ENCODE data around the gene MAGI1.

MAGI1 gene

GRCh38 chr3:65908588-65908987 lies 130.1 kb downstream of the MAGI1 start:
- Histone ChIP-seq H3K27me3 (ENCODE audit: control insufficient read depth, insufficient read depth, low read length) (no peaks in the 10 kb centered on the region), H3K4me1 (ENCODE audit: control insufficient read depth, insufficient read depth, low read length) (peaks cover 6% of the 10 kb centered on the region; the same call in 1 of the 2 replicates), H3K9me3 (ENCODE audit: control insufficient read depth, insufficient read depth, low read length) (no peaks in the 10 kb centered on the region), H3K27ac (ENCODE audit: low read length) (no peak overlapping the region), H3K4me3 (ENCODE audit: low read length) (no peak overlapping the region), H3K36me3 (ENCODE audit: control insufficient read depth, insufficient read depth, low read length) (no peaks in the 10 kb centered on the region)
- no CpG with 5 or more reads among the region's 4 CpGs for WGBS (ENCODE audit: insufficient coverage, insufficient read length)
- no peak for DNase-seq (ENCODE audit: low read depth, low spot score)

DNA sequence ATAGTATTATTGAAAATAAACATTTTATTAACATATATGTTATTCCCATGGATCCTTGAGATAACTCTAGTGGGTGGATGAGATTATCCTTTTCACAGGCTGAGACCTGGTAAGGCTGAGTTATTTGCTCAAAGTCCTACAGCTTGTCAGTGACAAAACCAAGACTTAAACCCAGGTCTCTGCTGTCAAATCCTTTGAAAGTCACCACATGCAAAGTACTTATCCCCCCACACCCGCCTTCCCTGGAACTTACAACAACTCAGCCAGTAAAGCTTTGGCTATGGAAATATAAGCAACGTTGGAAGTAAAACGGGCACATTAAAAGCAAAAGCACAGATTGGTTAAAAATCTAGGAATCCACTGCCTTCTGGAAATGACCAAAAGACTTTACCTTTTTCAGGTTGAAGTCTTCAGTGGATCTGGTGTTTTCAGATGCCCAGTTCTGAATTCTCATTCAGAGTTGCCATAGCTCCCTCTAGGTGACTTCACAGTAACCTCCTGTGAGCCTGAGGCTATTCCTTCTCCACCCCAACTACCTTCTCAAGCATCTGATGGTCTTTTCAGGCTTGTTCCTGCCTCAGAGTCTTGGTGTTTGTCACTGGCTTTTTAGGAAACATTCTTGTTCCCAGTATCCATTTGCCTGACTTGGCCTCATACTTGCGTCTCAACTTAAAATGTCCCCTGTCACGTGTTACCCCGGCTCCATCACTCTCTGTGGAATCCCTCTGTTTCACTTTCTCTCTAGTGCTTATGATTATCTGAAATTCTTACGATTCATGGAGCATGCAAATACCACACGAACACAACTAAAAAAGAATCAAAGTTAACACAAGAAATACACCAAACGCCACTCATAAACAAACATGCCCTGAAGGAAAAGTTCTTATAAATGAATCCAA lies 131.2 kb downstream of the MAGI1 start:
- H3K9me3 ChIP-seq (ENCODE audit: control insufficient read depth, insufficient read depth, low read length) = no peaks in the 10 kb centered on the region
- WGBS (ENCODE audit: insufficient coverage, insufficient read length) = no CpG with 5 or more reads among the region's 9 CpGs
- DNase-seq (ENCODE audit: low read depth, low spot score) = no peak
- no peak overlapping the region for H3K4me3 ChIP-seq (ENCODE audit: low read length)
- no peaks in the 10 kb centered on the region for H3K36me3 ChIP-seq (ENCODE audit: control insufficient read depth, insufficient read depth, low read length)
- peaks cover 7% of the 10 kb centered on the region; the same call in 1 of the 2 replicates for H3K4me1 ChIP-seq (ENCODE audit: control insufficient read depth, insufficient read depth, low read length)
- H3K27me3 ChIP-seq (ENCODE audit: control insufficient read depth, insufficient read depth, low read length) = no peaks in the 10 kb centered on the region
- H3K27ac ChIP-seq (ENCODE audit: low read length) = no peak overlapping the region

DNA sequence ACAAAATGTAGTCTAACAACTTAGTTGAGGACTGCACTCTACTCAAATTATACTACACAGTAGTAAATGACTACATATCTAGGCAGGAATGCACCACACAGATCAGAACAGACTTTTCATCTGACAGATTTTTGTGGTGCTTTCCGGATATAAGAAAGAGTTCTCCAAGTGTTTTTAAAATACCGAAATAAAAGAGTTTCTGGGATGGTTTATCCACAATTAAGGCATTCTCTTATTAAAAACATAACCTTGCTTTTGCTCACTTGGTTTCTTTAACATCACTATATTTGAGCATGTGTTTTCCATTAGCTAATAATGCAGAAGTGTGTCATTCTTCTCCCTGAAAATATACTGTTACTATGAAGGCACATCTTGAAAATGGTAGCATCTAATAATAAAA lies 132.9 kb downstream of the MAGI1 start:
- Histone ChIP-seq H3K36me3 (ENCODE audit: control insufficient read depth, insufficient read depth, low read length) (no peaks in the 10 kb centered on the region), H3K4me1 (ENCODE audit: control insufficient read depth, insufficient read depth, low read length) (peaks cover 8% of the 10 kb centered on the region; the same call in 1 of the 2 replicates), H3K4me3 (ENCODE audit: low read length) (no peak overlapping the region), H3K27ac (ENCODE audit: low read length) (no peak overlapping the region), H3K9me3 (ENCODE audit: control insufficient read depth, insufficient read depth, low read length) (no peaks in the 10 kb centered on the region), H3K27me3 (ENCODE audit: control insufficient read depth, insufficient read depth, low read length) (no peaks in the 10 kb centered on the region)
- no peak for DNase-seq (ENCODE audit: low read depth, low spot score)
- no CpG with 5 or more reads among the region's 2 CpGs for WGBS (ENCODE audit: insufficient coverage, insufficient read length)

DNA sequence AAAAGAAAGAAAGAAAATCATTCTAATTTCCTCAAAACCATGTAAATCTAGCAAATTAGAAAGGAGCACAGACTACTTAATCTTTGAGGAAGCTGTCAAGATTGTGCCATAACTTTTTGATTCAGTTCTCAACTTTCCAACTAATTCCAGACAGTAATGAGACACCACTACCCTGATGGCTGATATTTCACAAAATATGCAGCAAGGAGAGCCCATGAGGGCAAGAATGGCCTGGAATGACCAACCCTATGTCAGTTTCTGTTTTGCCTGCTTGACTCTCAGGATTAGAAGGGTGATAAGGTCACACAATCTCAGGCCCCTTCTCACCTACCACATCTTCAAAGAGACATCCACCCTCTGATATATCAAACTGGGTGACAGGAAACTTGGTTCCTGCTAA lies 134.7 kb downstream of the MAGI1 start:
- no peak for DNase-seq (ENCODE audit: low read depth, low spot score)
- Histone ChIP-seq H3K27ac (ENCODE audit: low read length) (no peak overlapping the region), H3K27me3 (ENCODE audit: control insufficient read depth, insufficient read depth, low read length) (no peaks in the 10 kb centered on the region), H3K4me3 (ENCODE audit: low read length) (no peak overlapping the region), H3K9me3 (ENCODE audit: control insufficient read depth, insufficient read depth, low read length) (no peaks in the 10 kb centered on the region), H3K4me1 (ENCODE audit: control insufficient read depth, insufficient read depth, low read length) (peaks cover 8% of the 10 kb centered on the region; the same call in 1 of the 2 replicates), H3K36me3 (ENCODE audit: control insufficient read depth, insufficient read depth, low read length) (no peaks in the 10 kb centered on the region)

DNA sequence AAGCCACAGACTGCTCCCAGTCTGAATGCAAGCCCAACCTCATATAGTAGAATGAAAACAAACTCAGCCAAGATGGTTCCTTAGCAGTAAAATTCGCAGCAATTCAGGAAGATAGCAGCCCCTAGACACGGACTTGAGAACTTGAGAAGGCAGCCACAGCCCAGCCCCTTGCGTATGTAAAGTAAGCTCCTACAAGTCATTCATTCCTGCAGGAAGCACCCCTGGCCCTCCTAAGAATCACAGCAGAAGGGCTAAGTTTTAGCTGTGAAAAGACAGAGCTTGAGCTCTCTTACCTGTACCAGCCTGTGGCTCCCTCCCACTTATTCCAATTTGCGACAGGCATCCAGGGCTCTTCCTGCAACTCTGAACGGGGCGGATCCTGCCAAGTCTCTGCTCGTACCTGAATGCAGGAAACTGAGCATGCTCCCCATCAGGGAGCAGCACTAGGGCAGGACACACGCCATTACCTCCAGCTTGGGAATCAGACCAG lies 136.4 kb downstream of the MAGI1 start:
- peaks cover 4% of the 10 kb centered on the region; the same call in 1 of the 2 replicates for H3K4me1 ChIP-seq (ENCODE audit: control insufficient read depth, insufficient read depth, low read length)
- DNase-seq (ENCODE audit: low read depth, low spot score) = peak; percentile 48
- H3K27me3 ChIP-seq (ENCODE audit: control insufficient read depth, insufficient read depth, low read length) = no peaks in the 10 kb centered on the region
- no peak overlapping the region; the same call in 1 of the 2 replicates for H3K4me3 ChIP-seq (ENCODE audit: low read length)
- no peaks in the 10 kb centered on the region for H3K9me3 ChIP-seq (ENCODE audit: control insufficient read depth, insufficient read depth, low read length)
- peak overlapping the region; percentile 49 for H3K27ac ChIP-seq (ENCODE audit: low read length)
- WGBS (ENCODE audit: insufficient coverage, insufficient read length) = no CpG with 5 or more reads among the region's 8 CpGs
- no peaks in the 10 kb centered on the region for H3K36me3 ChIP-seq (ENCODE audit: control insufficient read depth, insufficient read depth, low read length)

DNA sequence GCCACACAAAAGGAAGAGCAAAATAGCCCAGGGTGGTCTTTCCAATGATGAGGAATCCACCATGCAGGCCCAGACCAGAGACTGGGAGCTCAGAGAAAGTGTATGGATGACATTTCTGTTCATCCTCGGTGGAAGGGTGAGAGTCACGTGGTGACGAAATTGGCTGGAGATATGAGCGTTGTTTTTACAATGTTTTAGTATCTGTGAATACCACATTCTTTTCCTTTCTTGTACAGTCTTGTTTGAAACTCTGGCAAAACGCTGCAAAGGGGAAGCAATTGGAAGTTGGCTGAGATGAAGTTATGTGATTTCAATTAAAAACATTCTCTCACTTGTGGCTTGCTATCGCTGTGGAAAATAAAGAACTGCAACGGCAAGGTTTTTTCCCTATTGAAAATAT lies 137.5 kb downstream of the MAGI1 start:
- DNase-seq (ENCODE audit: low read depth, low spot score) = no peak
- Histone ChIP-seq H3K9me3 (ENCODE audit: control insufficient read depth, insufficient read depth, low read length) (no peaks in the 10 kb centered on the region), H3K27me3 (ENCODE audit: control insufficient read depth, insufficient read depth, low read length) (no peaks in the 10 kb centered on the region), H3K27ac (ENCODE audit: low read length) (no peak overlapping the region), H3K36me3 (ENCODE audit: control insufficient read depth, insufficient read depth, low read length) (no peaks in the 10 kb centered on the region), H3K4me3 (ENCODE audit: low read length) (no peak overlapping the region), H3K4me1 (ENCODE audit: control insufficient read depth, insufficient read depth, low read length) (peaks cover 2% of the 10 kb centered on the region; the same call in 1 of the 2 replicates)
- no CpG with 5 or more reads among the region's 7 CpGs for WGBS (ENCODE audit: insufficient coverage, insufficient read length)

GRCh38 chr3:65899226-65899625 lies 139.5 kb downstream of the MAGI1 start:
- Histone ChIP-seq H3K27ac (ENCODE audit: low read length) (no peak overlapping the region), H3K9me3 (ENCODE audit: control insufficient read depth, insufficient read depth, low read length) (no peaks in the 10 kb centered on the region), H3K4me3 (ENCODE audit: low read length) (no peak overlapping the region), H3K36me3 (ENCODE audit: control insufficient read depth, insufficient read depth, low read length) (no peaks in the 10 kb centered on the region), H3K27me3 (ENCODE audit: control insufficient read depth, insufficient read depth, low read length) (no peaks in the 10 kb centered on the region), H3K4me1 (ENCODE audit: control insufficient read depth, insufficient read depth, low read length) (peaks cover 4% of the 10 kb centered on the region; the same call in 1 of the 2 replicates)
- no peak for DNase-seq (ENCODE audit: low read depth, low spot score)
- no CpG with 5 or more reads among the region's 1 CpG for WGBS (ENCODE audit: insufficient coverage, insufficient read length)

- no peak overlapping the region for H3K27ac ChIP-seq (ENCODE audit: low read length)
- H3K9me3 ChIP-seq (ENCODE audit: control insufficient read depth, insufficient read depth, low read length) = no peaks in the 10 kb centered on the region
- DNase-seq (ENCODE audit: low read depth, low spot score) = no peak
- H3K4me1 ChIP-seq (ENCODE audit: control insufficient read depth, insufficient read depth, low read length) = peaks cover 4% of the 10 kb centered on the region; the same call in 1 of the 2 replicates
- no peaks in the 10 kb centered on the region for H3K27me3 ChIP-seq (ENCODE audit: control insufficient read depth, insufficient read depth, low read length)
- H3K4me3 ChIP-seq (ENCODE audit: low read length) = no peak overlapping the region
- no CpG with 5 or more reads among the region's 3 CpGs for WGBS (ENCODE audit: insufficient coverage, insufficient read length)
- H3K36me3 ChIP-seq (ENCODE audit: control insufficient read depth, insufficient read depth, low read length) = no peaks in the 10 kb centered on the region
Measured at GRCh38 chr3:65897766-65898165, 141.0 kb downstream of the MAGI1 start.

- Histone ChIP-seq H3K27me3 (ENCODE audit: control insufficient read depth, insufficient read depth, low read length) (no peaks in the 10 kb centered on the region), H3K36me3 (ENCODE audit: control insufficient read depth, insufficient read depth, low read length) (no peaks in the 10 kb centered on the region), H3K27ac (ENCODE audit: low read length) (no peak overlapping the region), H3K4me1 (ENCODE audit: control insufficient read depth, insufficient read depth, low read length) (peaks cover 2% of the 10 kb centered on the region; the same call in 1 of the 2 replicates), H3K9me3 (ENCODE audit: control insufficient read depth, insufficient read depth, low read length) (no peaks in the 10 kb centered on the region), H3K4me3 (ENCODE audit: low read length) (no peak overlapping the region)
- whole genome bisulfite sequencing (ENCODE audit: insufficient coverage, insufficient read length) = no CpG with 5 or more reads among the region's 6 CpGs
- no peak for DNase-seq (ENCODE audit: low read depth, low spot score)
Measured at GRCh38 chr3:65896321-65896720, 142.4 kb downstream of the MAGI1 start.

GRCh38 chr3:65894679-65895453 lies 143.9 kb downstream of the MAGI1 start:
- Histone ChIP-seq H3K36me3 (ENCODE audit: control insufficient read depth, insufficient read depth, low read length) (no peaks in the 10 kb centered on the region), H3K9me3 (ENCODE audit: control insufficient read depth, insufficient read depth, low read length) (no peaks in the 10 kb centered on the region), H3K27me3 (ENCODE audit: control insufficient read depth, insufficient read depth, low read length) (no peaks in the 10 kb centered on the region), H3K4me3 (ENCODE audit: low read length) (no peak overlapping the region), H3K4me1 (ENCODE audit: control insufficient read depth, insufficient read depth, low read length) (peaks cover 2% of the 10 kb centered on the region; the same call in 1 of the 2 replicates), H3K27ac (ENCODE audit: low read length) (no peak overlapping the region)
- no CpG with 5 or more reads among the region's 5 CpGs for WGBS (ENCODE audit: insufficient coverage, insufficient read length)
- DNase-seq (ENCODE audit: low read depth, low spot score) = no peak

Measured in iPS DF 6.9 (cell line).